Uterus (tissue), 4 donors: ENCODE results near the gene SYNGR1. TPM values are rescaled to one million over a fixed set of nuclear protein-coding genes. Genes with fewer than 3 reads are reported as not detected.
"Not testable (repeated sequence)": the region's sequence is repeated elsewhere in the genome, so short reads cannot be mapped to it uniquely, and the experiment has no call there.

Experiments used
- DNase-seq, 2 donors: peaks; one replicate each; pipeline ENCODE4 v3.0.0-alpha.2; 2019 to 2020
- H3K27ac ChIP-seq, 2 donors: fragments of 200-600 bp; sonication (generic); 1 replicate in 1 of 2; 2 replicates in 1 of 2; pipeline ENCODE4 v1.5.1; 2016 to 2018
- H3K27me3 ChIP-seq, 2 donors: fragments of 200-600 bp; sonication (generic); one replicate each; pipeline ENCODE4 v1.5.1; 2018 to 2019; ENCODE audit warnings: control low read depth in 1 of 2
- H3K36me3 ChIP-seq, 2 donors: fragments of 200-600 bp; sonication (generic); one replicate each; pipeline ENCODE4 v1.5.1; 2019; ENCODE audit warnings: control low read depth in 1 of 2
- H3K4me1 ChIP-seq, 2 donors: fragments of 200-600 bp; sonication (generic); one replicate each; pipeline ENCODE4 v1.5.1; 2018 to 2019; ENCODE audit warnings: control low read depth in 1 of 2
- H3K4me3 ChIP-seq, 2 donors: fragments of 200-600 bp; sonication (generic); 1 replicate in 1 of 2; 2 replicates in 1 of 2; pipeline ENCODE4 v1.5.1; 2018 to 2019; ENCODE audit warnings: mild to moderate bottlenecking in 1 of 2
- H3K9me3 ChIP-seq, 2 donors: fragments of 200-600 bp; sonication (generic); one replicate each; pipeline ENCODE4 v1.5.1; 2019; ENCODE audit warnings: control low read depth in 1 of 2
- POLR2A ChIP-seq, 2 donors: fragments of 450-650 bp; IDR thresholded peaks; one replicate each; pipeline ENCODE4 v1.6.1; 2016; ENCODE audit warnings: antibody characterized with exemption in 2 of 2, mild to moderate bottlenecking in 1 of 2, moderate library complexity in 1 of 2
- intact Hi-C: fragments of 100-400 bp; cut with DNase I; formaldehyde crosslinking; loops from one replicate; pipeline ENCODE4 v1.15.1; 2023; ENCODE audit warnings: low total_unique reads
- total RNA-seq, 4 donors: library from RNA; depleted of rRNA in 3 of 4; stranded (reverse); fragments of >200 nt in 3 of 4; gene quantifications; one replicate each; pipeline versions ENCODE4 v1.1.0 to v1.2.4, GENCODE V29; 2014 to 2023
- TF ChIP-seq, protein P1 (sequence below), 4 experiments: fragments of 200-600 bp in 2 of 4; fragments of 450-650 bp in 2 of 4; sonication (generic) in 2 of 4; IDR thresholded peaks; one replicate each; pipeline ENCODE4 v1.5.1; 2016 to 2019; ENCODE audit warnings: antibody characterized with exemption in 4 of 4, mild to moderate bottlenecking in 2 of 4, moderate library complexity in 1 of 4
- donor health status: DM: yes; HTN: yes; CAD: no.

SYNGR1 gene
- total RNA-seq, 4 donors from 2014 or later: 12.9 to 57.9 (median 35.4) TPM

DNA sequence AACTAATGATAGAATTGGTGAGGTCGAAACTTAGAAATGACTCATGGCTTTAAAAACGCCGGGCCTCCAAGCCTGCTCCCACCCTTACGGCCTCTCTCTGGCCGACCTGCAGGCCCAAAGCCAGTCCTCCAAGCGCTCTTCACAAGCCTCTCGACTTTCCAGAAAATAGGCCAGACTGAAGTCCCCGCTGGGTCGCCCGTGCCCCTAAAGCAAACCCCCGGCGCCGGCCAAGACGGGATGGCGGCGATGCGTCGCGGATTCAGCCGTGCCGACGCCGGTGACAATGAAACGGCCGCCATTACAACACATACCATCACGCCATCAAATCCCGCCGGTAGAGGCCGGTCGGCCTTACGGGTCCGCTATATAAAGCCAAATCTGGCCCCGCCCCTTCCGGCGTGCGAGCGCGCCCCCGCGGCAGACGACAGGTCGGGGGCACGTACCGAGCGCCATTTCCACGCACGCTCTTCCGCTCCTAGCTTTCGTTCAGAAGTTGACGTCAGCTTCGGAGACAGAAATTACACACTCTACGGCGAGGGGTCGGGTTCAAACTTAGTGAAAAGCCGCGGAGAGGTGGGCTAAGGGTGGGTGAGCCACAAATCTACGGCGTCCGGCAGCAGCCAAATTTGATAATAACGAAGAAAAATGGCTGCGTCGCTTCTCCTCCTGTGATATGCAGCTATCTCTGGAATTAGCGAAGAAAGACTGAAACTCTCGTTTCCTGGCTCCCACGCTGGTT lies 30.3 kb upstream of the SYNGR1 start, which contains the start of gene RPL3:
Gene RPL3, minus strand, starts transcription at position 340 of the 739 bp plus-strand sequence. Its CDS starts 26 bp downstream, at position 314.
- peaks cover 0 to 24% of the 10 kb centered on the region in 2 donors for H3K4me1 ChIP-seq

DNA sequence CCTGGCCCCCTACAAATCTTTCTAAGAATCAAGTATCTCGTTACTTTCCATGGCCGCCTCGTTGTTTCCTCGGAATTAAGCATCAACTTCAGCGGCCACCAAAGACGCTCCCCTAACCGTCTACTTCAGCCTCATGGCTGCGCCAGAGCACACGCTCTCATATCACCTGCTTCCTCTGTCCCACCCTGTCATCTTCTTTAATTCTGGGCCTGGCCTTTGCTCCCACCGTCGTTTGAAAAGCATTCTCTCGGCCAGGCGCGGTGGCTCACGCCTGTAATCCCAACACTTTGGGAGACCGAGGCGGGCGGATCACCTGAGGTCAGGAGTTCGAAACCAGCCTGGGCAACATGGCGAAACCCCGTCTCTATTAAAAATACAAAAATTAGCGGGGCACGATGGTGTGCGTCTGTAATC lies 29.2 kb upstream of the SYNGR1 start:
- H3K27ac ChIP-seq: peak overlapping the region; percentile 94 to 96
- H3K9me3 ChIP-seq, H3K27me3 ChIP-seq, DNase-seq, intact Hi-C loops, H3K36me3 ChIP-seq: not testable (repeated sequence)
- H3K4me3 ChIP-seq: peak overlapping the region in 1 of 2 donors; percentile 60
- peaks cover 0 to 18% of the 10 kb centered on the region in 2 donors for H3K4me1 ChIP-seq

More for the DNA sequence above, 30.3 kb upstream of the SYNGR1 start, which contains the start of gene RPL3:
- TF ChIP-seq, protein P1, sequence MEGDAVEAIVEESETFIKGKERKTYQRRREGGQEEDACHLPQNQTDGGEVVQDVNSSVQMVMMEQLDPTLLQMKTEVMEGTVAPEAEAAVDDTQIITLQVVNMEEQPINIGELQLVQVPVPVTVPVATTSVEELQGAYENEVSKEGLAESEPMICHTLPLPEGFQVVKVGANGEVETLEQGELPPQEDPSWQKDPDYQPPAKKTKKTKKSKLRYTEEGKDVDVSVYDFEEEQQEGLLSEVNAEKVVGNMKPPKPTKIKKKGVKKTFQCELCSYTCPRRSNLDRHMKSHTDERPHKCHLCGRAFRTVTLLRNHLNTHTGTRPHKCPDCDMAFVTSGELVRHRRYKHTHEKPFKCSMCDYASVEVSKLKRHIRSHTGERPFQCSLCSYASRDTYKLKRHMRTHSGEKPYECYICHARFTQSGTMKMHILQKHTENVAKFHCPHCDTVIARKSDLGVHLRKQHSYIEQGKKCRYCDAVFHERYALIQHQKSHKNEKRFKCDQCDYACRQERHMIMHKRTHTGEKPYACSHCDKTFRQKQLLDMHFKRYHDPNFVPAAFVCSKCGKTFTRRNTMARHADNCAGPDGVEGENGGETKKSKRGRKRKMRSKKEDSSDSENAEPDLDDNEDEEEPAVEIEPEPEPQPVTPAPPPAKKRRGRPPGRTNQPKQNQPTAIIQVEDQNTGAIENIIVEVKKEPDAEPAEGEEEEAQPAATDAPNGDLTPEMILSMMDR (IDR thresholded peaks at IDR 0.05): peak; percentile 17 to 33 (median 23)
- TF ChIP-seq POLR2A (IDR thresholded peaks at IDR 0.05): peak; percentile 61 to 85
- intact Hi-C loops: loop anchor here (5.0 kb wide), 1 partner anchor 167 kb away; the partner anchor contains the start of gene CBX7
- Histone ChIP-seq H3K9me3 (no peaks in the 10 kb centered on the region), H3K27me3 (no peaks in the 10 kb centered on the region), H3K27ac (peak within 1 kb of the TSS; percentile 94 to 96), H3K36me3 (no peaks in the 10 kb centered on the region), H3K4me3 (peak within 1 kb of the TSS; percentile 60 to 63)
- DNase-seq: peak; percentile 97 to 98

DNA sequence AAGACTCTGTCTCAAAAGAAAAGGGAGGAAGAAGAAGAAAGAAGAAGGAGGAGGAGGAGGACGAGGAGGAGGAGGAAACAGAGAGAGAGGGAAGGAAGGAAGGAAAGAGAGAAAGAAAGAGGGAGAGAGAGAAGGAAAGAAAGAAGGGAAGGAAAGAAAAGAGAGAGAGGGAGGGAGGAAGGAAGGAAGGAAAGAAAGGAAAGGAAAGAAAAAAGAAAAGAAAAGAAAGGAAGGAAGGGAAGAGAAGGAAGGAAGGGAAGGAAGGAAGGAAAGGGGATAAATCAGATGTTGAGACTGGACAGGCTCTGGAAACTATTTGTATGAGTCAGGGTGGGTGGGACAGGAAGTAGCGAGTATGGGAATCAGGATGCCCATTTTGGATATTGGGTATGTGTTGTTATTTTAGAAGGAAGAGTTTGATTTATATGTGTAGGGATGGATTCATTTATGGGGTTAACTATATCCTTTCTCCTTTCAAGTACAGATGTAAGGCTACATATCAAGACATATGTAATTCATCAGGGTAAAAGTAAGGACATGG lies 24.3 kb upstream of the SYNGR1 start:
- Histone ChIP-seq H3K9me3 (no peaks in the 10 kb centered on the region), H3K27me3 (no peaks in the 10 kb centered on the region), H3K4me1 (no peaks in the 10 kb centered on the region), H3K27ac (no peak overlapping the region), H3K36me3 (no peaks in the 10 kb centered on the region), H3K4me3 (no peak overlapping the region)
- no peak for DNase-seq
- intact Hi-C loops: no loop called here
- TF ChIP-seq POLR2A (IDR thresholded peaks at IDR 0.05): no peak
- TF ChIP-seq, protein P1 (IDR thresholded peaks at IDR 0.05): no peak

DNA sequence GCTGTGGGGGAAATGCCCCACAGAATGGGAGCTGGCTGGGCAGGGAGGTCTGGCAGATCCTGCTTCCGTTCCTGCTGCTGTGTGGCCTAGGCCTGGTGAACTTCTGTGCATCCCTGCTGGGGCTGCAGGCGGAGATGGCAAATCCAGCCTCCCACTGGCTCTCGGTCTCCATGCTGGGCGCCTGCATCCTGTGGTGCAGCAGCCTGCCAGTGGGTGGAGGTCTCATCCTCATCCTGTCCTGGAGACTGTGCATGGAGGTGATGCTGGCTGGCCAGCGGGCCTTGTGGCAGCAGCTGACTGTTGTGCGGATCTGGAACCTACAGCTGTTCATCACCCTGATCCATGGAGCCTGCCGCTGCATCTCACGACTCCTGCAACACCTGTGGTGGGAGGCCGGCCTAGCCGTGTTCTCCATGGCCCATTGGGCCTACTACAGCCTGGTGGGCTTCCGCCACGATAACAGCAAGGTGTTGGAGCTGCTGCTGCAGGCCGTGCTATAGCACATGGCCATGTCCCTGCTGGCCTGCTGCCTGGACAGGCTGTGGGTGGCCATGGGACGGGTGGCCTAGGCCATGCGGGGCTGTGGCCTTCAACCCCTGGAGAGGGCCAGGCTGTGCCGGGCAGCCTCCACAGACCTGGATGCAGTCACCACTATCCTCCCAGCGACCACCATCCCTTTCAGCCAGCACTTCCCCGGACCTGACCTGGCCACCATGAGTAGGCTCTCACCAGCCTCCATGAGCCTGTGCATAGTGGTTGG lies 21.6 kb upstream of the SYNGR1 start:
- Histone ChIP-seq H3K27me3 (no peaks in the 10 kb centered on the region), H3K27ac (no peak overlapping the region), H3K4me3 (no peak overlapping the region), H3K36me3 (no peaks in the 10 kb centered on the region), H3K9me3 (no peaks in the 10 kb centered on the region), H3K4me1 (no peaks in the 10 kb centered on the region)
- no peak for TF ChIP-seq POLR2A (IDR thresholded peaks at IDR 0.05)
- TF ChIP-seq, protein P1 (IDR thresholded peaks at IDR 0.05): no peak
- intact Hi-C loops: no loop called here
- DNase-seq: no peak

DNA sequence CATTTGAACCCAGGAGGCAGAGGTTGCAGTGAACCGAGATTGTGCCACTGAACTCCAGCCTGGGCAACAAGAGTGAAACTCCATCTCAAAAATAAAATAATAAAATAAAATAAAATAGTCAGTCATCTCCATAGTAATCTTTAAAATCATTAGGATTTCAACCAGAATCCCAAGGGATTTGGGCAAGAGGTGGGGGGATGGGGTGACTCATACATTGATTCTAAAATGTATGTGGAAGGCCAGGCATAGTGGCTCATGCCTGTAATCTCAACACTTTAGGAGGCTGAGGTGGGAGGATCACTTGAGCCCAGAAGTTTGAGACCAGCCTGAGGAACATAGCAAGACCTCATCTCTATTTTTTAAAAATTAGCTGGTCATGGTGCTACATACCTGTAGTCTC lies 19.2 kb upstream of the SYNGR1 start:
- H3K4me1 ChIP-seq, H3K27ac ChIP-seq, H3K36me3 ChIP-seq, intact Hi-C loops, DNase-seq, H3K27me3 ChIP-seq, H3K4me3 ChIP-seq, H3K9me3 ChIP-seq: not testable (repeated sequence)
